ENCODE data around the gene PGS1. TPM values are rescaled to one million over a fixed set of nuclear protein-coding genes. Genes with fewer than 3 reads are reported as not detected.
"Not testable (repeated sequence)": the region's sequence is repeated elsewhere in the genome, so short reads cannot be mapped to it uniquely, and the experiment has no call there.

PGS1 gene
- total RNA-seq (2014; rRNA removed; shearing (Covaris generic)): 63.7 and 71.8 TPM in 2 replicates

GRCh38 chr17:78378225-78379130 lies at the start of gene PGS1:
TSS of gene PGS1 (plus strand) at chr17:78378649. CDS start at chr17:78378666, 17 bp downstream.
- peak within 1 kb of the TSS; percentile 96 for H3K4me3 ChIP-seq (ENCODE audit: insufficient read depth, low read depth, low read length)
- H3K36me3 ChIP-seq (replicated peaks; ENCODE audit: control insufficient read depth, insufficient read depth, low read length): no peaks in the 10 kb centered on the region
- no peaks in the 10 kb centered on the region for H3K27me3 ChIP-seq (ENCODE audit: control insufficient read depth, insufficient read depth, low read length)
- peak; percentile 92 for DNase-seq

DNA sequence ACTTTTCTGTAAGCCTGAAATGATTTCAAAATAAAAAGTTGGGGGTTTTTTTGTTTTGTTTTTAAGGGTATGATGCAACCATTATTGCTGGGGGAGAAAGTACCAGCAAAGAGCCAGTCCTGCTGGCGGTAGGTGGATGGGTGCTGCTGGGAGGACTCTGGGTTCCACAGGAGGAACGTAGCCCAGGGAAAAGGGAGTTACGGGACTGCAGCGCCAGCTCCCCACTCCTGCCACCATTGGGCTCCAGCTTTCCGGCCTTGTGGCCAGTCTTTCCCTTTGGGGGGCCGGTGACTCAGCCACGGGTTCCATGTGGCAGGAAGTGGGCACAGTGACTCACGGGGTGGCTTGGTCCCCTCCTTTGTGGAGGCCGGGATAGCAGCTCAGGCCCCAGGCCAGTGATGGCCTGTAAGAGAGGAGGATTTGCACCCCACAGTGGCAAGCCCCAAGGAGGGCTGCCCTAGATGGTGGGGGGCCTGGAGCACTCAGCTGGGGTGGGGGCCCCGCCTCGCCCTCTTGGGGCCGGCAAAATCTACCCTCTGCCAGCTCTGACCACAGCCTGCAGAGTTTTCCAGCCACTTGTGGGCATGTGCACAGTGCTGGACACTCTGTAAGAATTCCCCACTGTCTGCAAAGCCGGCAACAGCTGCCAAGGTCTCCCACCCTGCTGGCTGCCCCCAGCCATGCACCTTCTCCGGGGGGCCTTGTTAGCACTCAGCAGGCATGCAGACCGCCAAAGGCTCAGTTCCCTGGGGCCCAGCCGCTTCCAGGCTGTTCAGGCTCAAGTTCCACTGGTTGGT lies 49.0 kb upstream of the PGS1 start:
- Histone ChIP-seq H3K27me3 (ENCODE audit: control insufficient read depth, insufficient read depth, low read length) (no peaks in the 10 kb centered on the region), H3K4me3 (ENCODE audit: insufficient read depth, low read depth, low read length) (no peak overlapping the region), H3K36me3 (replicated peaks; ENCODE audit: control insufficient read depth, insufficient read depth, low read length) (no peaks in the 10 kb centered on the region)
- DNase-seq: no peak

GRCh38 chr17:78330570-78331224 lies 47.8 kb upstream of the PGS1 start:
- H3K36me3 ChIP-seq (replicated peaks; ENCODE audit: control insufficient read depth, insufficient read depth, low read length): no peaks in the 10 kb centered on the region
- no peaks in the 10 kb centered on the region for H3K27me3 ChIP-seq (ENCODE audit: control insufficient read depth, insufficient read depth, low read length)
- no peak for DNase-seq
- H3K4me3 ChIP-seq (ENCODE audit: insufficient read depth, low read depth, low read length): no peak overlapping the region

GRCh38 chr17:78331355-78331754 lies 47.1 kb upstream of the PGS1 start:
- H3K4me3 ChIP-seq (ENCODE audit: insufficient read depth, low read depth, low read length); H3K36me3 ChIP-seq (replicated peaks; ENCODE audit: control insufficient read depth, insufficient read depth, low read length); H3K27me3 ChIP-seq (ENCODE audit: control insufficient read depth, insufficient read depth, low read length); DNase-seq: not testable (repeated sequence)

GRCh38 chr17:78332991-78333390 lies 45.5 kb upstream of the PGS1 start:
- Histone ChIP-seq H3K4me3 (ENCODE audit: insufficient read depth, low read depth, low read length) (no peak overlapping the region), H3K36me3 (replicated peaks; ENCODE audit: control insufficient read depth, insufficient read depth, low read length) (no peaks in the 10 kb centered on the region), H3K27me3 (ENCODE audit: control insufficient read depth, insufficient read depth, low read length) (no peaks in the 10 kb centered on the region)
- DNase-seq: no peak

DNA sequence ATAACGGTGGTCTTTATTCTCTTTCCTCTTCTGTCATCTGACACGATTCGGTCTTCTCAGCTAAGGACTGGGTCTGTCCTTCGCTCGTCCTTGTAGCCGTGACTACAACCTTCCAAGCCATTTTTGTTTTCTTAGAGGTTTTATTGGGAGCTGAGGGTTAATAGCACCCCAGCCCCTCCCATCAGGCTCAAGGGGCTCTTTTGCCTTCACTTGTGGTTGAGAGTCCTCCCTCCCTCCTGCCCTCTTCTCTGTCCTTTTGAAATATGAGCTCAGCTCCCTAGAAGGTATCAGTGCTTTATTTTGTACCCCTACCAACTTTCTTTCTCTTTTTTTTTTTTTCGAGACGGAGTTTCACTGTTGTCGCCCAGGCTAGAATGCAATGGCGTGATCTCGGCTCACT lies 43.2 kb upstream of the PGS1 start:
- Histone ChIP-seq H3K36me3 (replicated peaks; ENCODE audit: control insufficient read depth, insufficient read depth, low read length) (no peaks in the 10 kb centered on the region), H3K27me3 (ENCODE audit: control insufficient read depth, insufficient read depth, low read length) (no peaks in the 10 kb centered on the region), H3K4me3 (ENCODE audit: insufficient read depth, low read depth, low read length) (no peak overlapping the region)
- no peak for DNase-seq

DNA sequence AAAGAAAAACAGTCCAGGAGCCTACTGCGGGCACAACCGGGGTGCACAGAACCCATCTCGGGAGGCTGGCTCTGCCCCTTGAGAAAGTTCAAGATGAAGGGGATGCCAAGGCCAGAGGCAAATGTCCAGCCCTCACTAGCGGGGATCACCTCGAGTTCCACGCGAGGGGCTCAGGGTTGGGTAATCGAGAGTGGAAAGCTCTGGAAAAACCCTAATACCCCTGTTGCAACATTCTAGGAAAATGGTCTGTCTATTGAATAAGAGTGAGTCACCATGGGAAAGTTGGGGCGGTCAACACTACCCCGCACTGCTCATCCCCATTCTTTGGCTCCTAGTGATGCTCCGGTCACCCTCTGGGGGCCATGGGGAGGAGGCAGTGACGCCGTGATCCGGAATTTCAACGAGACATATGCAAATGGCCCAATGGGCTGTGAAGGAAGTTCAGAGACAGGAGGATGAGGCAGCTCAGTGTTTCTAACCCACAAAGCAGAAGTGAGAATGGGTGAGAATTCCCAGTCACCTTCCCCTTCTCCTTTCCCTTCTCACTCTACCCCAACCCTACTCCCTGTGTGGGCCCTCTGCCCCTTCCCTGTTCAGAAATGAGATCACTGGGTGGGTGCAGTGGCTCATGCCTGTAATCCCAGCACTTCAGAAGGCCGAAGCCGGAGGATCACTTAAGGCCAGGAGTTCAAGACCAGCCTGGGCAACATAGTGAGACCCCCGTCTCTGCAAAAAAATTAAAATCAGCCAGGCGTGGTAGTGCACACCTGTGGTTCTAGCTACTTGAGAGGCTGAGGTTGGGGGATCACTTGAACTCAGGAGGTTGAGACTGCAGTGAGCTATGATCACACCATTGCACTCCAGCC lies 41.0 kb upstream of the PGS1 start:
- H3K27me3 ChIP-seq (ENCODE audit: control insufficient read depth, insufficient read depth, low read length): peaks cover 5% of the 10 kb centered on the region
- no peak for DNase-seq
- no peak overlapping the region for H3K4me3 ChIP-seq (ENCODE audit: insufficient read depth, low read depth, low read length)
- H3K36me3 ChIP-seq (replicated peaks; ENCODE audit: control insufficient read depth, insufficient read depth, low read length): no peaks in the 10 kb centered on the region

DNA sequence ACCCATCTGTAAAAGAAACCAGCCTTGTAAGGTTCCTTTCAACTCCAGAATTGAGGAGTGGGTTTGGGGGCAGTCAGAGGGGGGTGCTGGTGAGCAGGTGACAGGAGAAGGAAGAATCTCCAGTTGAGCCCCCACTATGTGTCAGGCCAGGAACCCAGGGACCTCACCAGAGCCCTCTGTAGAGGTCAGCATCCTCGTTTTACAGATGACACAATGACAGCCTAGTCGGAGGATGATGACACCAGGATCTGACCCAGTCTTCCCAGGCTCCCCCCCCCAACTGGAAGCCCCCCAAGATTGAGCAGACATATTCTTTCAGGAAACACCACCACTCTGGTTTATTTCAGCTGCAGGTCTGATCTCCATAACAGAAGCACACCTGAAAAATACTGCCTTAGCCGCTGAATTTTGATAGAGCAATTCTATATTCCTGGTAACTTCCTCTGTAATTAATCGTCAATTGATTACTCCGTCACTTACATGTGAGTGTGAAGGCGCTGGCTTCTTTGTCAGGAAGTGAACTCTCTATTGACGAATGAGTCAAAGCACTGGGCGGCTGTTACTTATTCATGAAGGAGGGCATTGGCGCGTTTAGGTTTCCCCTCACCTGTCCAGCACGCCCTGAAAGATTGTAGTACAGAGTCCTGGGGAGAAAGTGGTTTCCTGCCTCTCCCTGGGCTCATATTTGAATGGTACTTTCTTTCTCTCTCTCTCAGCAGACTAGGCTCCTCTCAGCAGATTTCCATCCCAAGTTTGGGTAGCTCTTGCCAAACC lies 39.8 kb upstream of the PGS1 start:
- no peak for DNase-seq

GRCh38 chr17:78340183-78340955 lies 38.1 kb upstream of the PGS1 start:
- DNase-seq: no peak
- no peaks in the 10 kb centered on the region for H3K36me3 ChIP-seq (replicated peaks; ENCODE audit: control insufficient read depth, insufficient read depth, low read length)
- H3K4me3 ChIP-seq (ENCODE audit: insufficient read depth, low read depth, low read length): no peak overlapping the region
- H3K27me3 ChIP-seq (ENCODE audit: control insufficient read depth, insufficient read depth, low read length): peaks cover 5% of the 10 kb centered on the region

More for the DNA sequence above, 39.8 kb upstream of the PGS1 start:
- Histone ChIP-seq H3K36me3 (replicated peaks; ENCODE audit: control insufficient read depth, insufficient read depth, low read length) (no peaks in the 10 kb centered on the region), H3K27me3 (ENCODE audit: control insufficient read depth, insufficient read depth, low read length) (peaks cover 5% of the 10 kb centered on the region), H3K4me3 (ENCODE audit: insufficient read depth, low read depth, low read length) (no peak overlapping the region)

- peak; percentile 95 for DNase-seq
- Histone ChIP-seq H3K4me3 (ENCODE audit: insufficient read depth, low read depth, low read length) (peak overlapping the region; percentile 47), H3K27me3 (ENCODE audit: control insufficient read depth, insufficient read depth, low read length) (peaks cover 5% of the 10 kb centered on the region), H3K36me3 (replicated peaks; ENCODE audit: control insufficient read depth, insufficient read depth, low read length) (no peaks in the 10 kb centered on the region)
Observed at GRCh38 chr17:78341559-78342448, 36.6 kb upstream of the PGS1 start.

DNA sequence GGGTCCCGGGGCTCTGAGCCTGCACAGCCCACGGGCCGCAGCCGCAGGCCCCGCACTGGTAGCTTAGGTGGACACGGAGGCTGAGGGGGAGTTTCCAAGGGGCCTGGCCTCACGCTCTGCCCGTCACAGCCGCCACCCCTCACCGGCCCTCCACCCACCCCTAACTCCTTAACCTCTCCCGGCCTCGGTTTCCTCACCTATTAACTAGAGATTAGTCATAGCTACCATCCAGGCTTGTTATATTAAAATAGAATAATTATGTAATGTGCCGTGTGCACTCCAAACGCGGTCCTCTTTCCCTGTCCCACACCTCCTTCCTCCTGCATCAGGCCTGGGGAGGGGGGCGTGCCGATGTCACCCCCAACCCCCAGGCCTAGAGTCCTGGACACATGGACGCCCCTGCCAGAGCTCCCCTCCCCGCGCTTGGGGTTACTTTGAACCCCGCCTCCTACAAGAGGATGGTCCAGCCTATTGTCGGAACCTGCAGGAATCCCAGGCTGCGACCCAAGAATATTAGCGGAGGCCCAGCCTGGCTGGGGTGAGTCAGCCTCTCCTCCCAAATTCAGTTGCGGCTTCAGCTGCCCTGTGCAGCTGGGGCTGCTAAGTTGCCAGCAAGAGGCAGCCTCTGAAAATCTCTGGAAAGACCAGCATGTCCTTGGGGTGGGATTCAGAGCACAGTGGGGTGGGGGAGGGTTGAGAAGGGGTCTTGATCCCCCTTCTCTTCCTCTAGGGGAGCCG lies 35.8 kb upstream of the PGS1 start:
- H3K27me3 ChIP-seq (ENCODE audit: control insufficient read depth, insufficient read depth, low read length): peaks cover 5% of the 10 kb centered on the region
- DNase-seq: peak; percentile 79
- peak overlapping the region; percentile 47 for H3K4me3 ChIP-seq (ENCODE audit: insufficient read depth, low read depth, low read length)
- H3K36me3 ChIP-seq (replicated peaks; ENCODE audit: control insufficient read depth, insufficient read depth, low read length): no peaks in the 10 kb centered on the region
